Trophoblast cell (in vitro differentiated cells and primary cell): ENCODE results near the gene PAQR7.

Experiments
- DNase-seq, 2 donors: peaks; one replicate each; pipeline ENCODE4 v3.0.0-alpha.2; 2016
- H2AFZ ChIP-seq: 2 replicates; pipeline ENCODE4 v1.6.1; 2013; ENCODE audit warnings: low read length, moderate library complexity, mild to moderate bottlenecking; ENCODE audit not compliant: insufficient read depth, poor library complexity
- H2AK5ac ChIP-seq: 2 replicates; pipeline ENCODE4 v1.6.1; 2013; ENCODE audit warnings: mild to moderate bottlenecking, low read length
- H2BK120ac ChIP-seq: 2 replicates; pipeline ENCODE4 v1.6.1; 2013; ENCODE audit warnings: low read length, mild to moderate bottlenecking, moderate library complexity; ENCODE audit not compliant: insufficient read depth, poor library complexity
- H2BK12ac ChIP-seq: 2 replicates; pipeline ENCODE4 v1.6.1; 2013; ENCODE audit warnings: mild to moderate bottlenecking, low read length, moderate library complexity
- H2BK5ac ChIP-seq: 2 replicates; pipeline ENCODE4 v1.6.1; 2013; ENCODE audit warnings: low read length, low read depth, moderate library complexity, mild to moderate bottlenecking; ENCODE audit not compliant: poor library complexity
- H3K14ac ChIP-seq: 2 replicates; pipeline ENCODE4 v1.6.1; 2013; ENCODE audit warnings: mild to moderate bottlenecking, low read length
- H3K18ac ChIP-seq: 2 replicates; pipeline ENCODE4 v1.6.1; 2013; ENCODE audit warnings: mild to moderate bottlenecking, low read length
- H3K23ac ChIP-seq: 2 replicates; pipeline ENCODE4 v1.6.1; 2013; ENCODE audit warnings: low read length
- H3K27ac ChIP-seq: 2 replicates; pipeline ENCODE4 v1.5.1; 2013; ENCODE audit warnings: low read depth, mild to moderate bottlenecking, inconsistent platforms, low read length, moderate library complexity
- H3K27me3 ChIP-seq: 2 replicates; pipeline ENCODE4 v1.6.1; 2013; ENCODE audit warnings: inconsistent platforms, mild to moderate bottlenecking, low read length, moderate library complexity; ENCODE audit not compliant: insufficient read depth
- H3K36me3 ChIP-seq, 2 experiments: 1 replicate in 1 of 2; 2 replicates in 1 of 2; pipeline ENCODE4 v1.6.1; 2013; ENCODE audit warnings: low read length in 2 of 2, mild to moderate bottlenecking in 2 of 2, moderate library complexity in 1 of 2; ENCODE audit not compliant: insufficient read depth in 2 of 2, control insufficient read depth in 1 of 2
- H3K4ac ChIP-seq: 2 replicates; pipeline ENCODE4 v1.6.1; 2013; ENCODE audit warnings: low read depth, mild to moderate bottlenecking, low read length, moderate library complexity
- H3K4me1 ChIP-seq, 2 experiments: 1 replicate in 1 of 2; 2 replicates in 1 of 2; pipeline ENCODE4 v1.6.1; 2013; ENCODE audit warnings: low read length in 2 of 2, mild to moderate bottlenecking in 2 of 2, moderate library complexity in 1 of 2; ENCODE audit not compliant: insufficient read depth in 2 of 2, control insufficient read depth in 1 of 2
- H3K4me2 ChIP-seq: 2 replicates; pipeline ENCODE4 v1.6.1; 2013; ENCODE audit warnings: inconsistent platforms, mild to moderate bottlenecking, low read length, moderate library complexity
- H3K4me3 ChIP-seq: 2 replicates; pipeline ENCODE4 v1.5.1; 2013; ENCODE audit warnings: mild to moderate bottlenecking, low read depth, low read length, inconsistent platforms
- H3K79me1 ChIP-seq: one replicate; pipeline ENCODE4 v1.6.1; 2013; ENCODE audit warnings: low read length
- H3K79me2 ChIP-seq: 2 replicates; pipeline ENCODE4 v1.6.1; 2013; ENCODE audit warnings: low read length, mild to moderate bottlenecking; ENCODE audit not compliant: control insufficient read depth, insufficient read depth, poor library complexity
- H3K9ac ChIP-seq: 2 replicates; pipeline ENCODE4 v1.6.1; 2013; ENCODE audit warnings: mild to moderate bottlenecking, low read length
- H3K9me3 ChIP-seq: 2 replicates; pipeline ENCODE4 v1.6.1; 2013; ENCODE audit warnings: low read depth, mild to moderate bottlenecking, control low read depth, inconsistent platforms, low read length; ENCODE audit not compliant: insufficient read depth
- H4K12ac ChIP-seq: 2 replicates; pipeline ENCODE4 v1.6.1; 2013; ENCODE audit warnings: low read depth, mild to moderate bottlenecking, low read length, moderate library complexity
- H4K8ac ChIP-seq: 2 replicates; pipeline ENCODE4 v1.6.1; 2013; ENCODE audit warnings: low read depth, mild to moderate bottlenecking, low read length, moderate library complexity
- H4K91ac ChIP-seq: one replicate; pipeline ENCODE4 v1.6.1; 2013; ENCODE audit warnings: low read depth, mild to moderate bottlenecking, low read length, moderate library complexity
- WGBS: extraction: QIAGEN DNeasy Blood & Tissue Kit; methylation state at CpG from one replicate; pipeline ENCODE4 v1.1.7; 2013; ENCODE audit warnings: missing lambda C conversion rate; ENCODE audit not compliant: insufficient read length, insufficient coverage; ENCODE audit errors: extremely low coverage; 5-methylcytosine and 5-hydroxymethylcytosine counted together

The PAQR7 gene

DNA sequence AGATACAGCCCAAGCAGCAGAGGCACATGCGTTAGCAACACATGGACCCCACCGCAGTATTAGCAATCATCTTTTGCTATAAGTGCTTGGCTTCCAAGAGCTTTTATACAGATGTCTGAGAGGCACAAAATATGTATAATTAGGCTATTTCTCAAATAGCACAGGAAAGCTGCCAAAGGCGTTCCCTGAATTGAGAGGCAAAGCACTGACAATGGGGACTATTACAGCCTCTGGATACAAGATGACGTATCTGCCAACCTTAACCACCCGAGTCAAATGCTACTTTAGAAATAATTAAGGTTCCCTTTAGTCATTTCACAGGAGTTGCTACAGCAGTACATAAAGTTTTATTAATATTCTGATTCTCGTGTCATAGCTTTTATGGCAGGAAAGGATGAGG, 24.3 kb upstream of the PAQR7 start:
- no peak overlapping the region for H2BK5ac ChIP-seq

DNA sequence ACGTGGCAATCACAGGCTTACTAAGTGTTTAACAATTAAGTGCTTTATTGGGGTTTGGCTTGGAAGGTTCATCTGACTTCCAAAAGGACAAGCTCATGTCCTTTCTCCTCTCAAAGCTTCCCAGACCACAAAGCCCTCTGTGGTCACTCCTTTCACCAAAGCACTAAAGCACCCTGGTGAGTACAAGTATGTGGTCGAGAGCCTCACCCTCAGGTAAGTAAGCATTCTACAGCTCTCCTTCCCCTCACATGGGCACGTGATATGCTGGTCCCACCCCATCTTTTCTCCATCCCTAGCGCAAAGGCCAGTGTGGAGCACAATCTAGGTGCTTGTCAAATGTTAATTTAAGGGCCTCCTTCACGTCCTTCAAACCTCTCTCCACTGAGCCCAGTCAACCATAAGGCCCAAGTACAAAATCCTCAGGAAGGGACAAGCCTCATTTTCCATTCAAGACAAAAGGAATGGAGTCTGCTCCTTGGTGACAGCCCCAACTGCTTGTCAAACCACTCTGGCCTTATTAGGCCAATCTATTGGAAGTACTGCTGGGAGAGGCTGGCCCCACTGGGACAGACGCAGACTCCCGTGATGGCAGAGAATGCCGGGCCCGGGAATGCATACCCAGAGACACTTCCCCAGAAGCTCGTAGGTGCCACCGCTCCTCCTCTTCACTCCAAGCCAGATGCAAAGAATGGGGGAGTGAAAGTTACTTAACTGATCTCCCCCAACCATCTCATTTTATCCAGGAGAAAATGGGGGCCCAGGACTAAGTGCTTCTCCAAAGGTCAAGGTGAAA, 22.9 kb upstream of the PAQR7 start:
- H2AFZ ChIP-seq = no peak overlapping the region
- H3K9ac ChIP-seq = no peak overlapping the region
- H3K4me3 ChIP-seq = no peak overlapping the region
- peaks cover 0 to 2% of the 10 kb centered on the region in 2 experiments for H3K4me1 ChIP-seq
- no peak overlapping the region for H2AK5ac ChIP-seq
- H3K14ac ChIP-seq = no peak overlapping the region
- no peak overlapping the region for H2BK120ac ChIP-seq
- no peaks in the 10 kb centered on the region for H3K9me3 ChIP-seq
- H2BK12ac ChIP-seq = no peak overlapping the region
- no peak overlapping the region for H4K12ac ChIP-seq
- no peak overlapping the region for H2BK5ac ChIP-seq
- no peak overlapping the region for H3K4ac ChIP-seq
- WGBS = no CpG with 5 or more reads among the region's 11 CpGs
- no peaks in the 10 kb centered on the region for H3K79me1 ChIP-seq
- no peak for DNase-seq
- no peak overlapping the region for H4K91ac ChIP-seq
- H3K4me2 ChIP-seq = no peak overlapping the region
- no peak overlapping the region for H3K27ac ChIP-seq
- H3K79me2 ChIP-seq = no peaks in the 10 kb centered on the region
- H3K36me3 ChIP-seq = peaks cover 22 to 49% of the 10 kb centered on the region in 2 experiments
- H3K18ac ChIP-seq = no peak overlapping the region
- H4K8ac ChIP-seq = no peak overlapping the region
- no peak overlapping the region for H3K23ac ChIP-seq
- no peaks in the 10 kb centered on the region for H3K27me3 ChIP-seq

More for the DNA sequence above, 24.3 kb upstream of the PAQR7 start:
- Histone ChIP-seq H4K12ac (no peak overlapping the region), H3K4me3 (no peak overlapping the region), H3K9me3 (no peaks in the 10 kb centered on the region), H3K36me3 (peaks cover 18 to 50% of the 10 kb centered on the region in 2 experiments), H3K4ac (no peak overlapping the region), H3K14ac (no peak overlapping the region), H3K4me2 (no peak overlapping the region), H4K91ac (no peak overlapping the region), H2AFZ (no peak overlapping the region), H3K79me2 (peaks cover 3% of the 10 kb centered on the region), H2AK5ac (no peak overlapping the region), H4K8ac (no peak overlapping the region), H3K9ac (no peak overlapping the region), H3K27ac (no peak overlapping the region), H3K4me1 (peaks cover 0 to 6% of the 10 kb centered on the region in 2 experiments), H3K23ac (no peak overlapping the region), H3K18ac (no peak overlapping the region), H3K27me3 (no peaks in the 10 kb centered on the region), H2BK120ac (no peak overlapping the region), H2BK12ac (no peak overlapping the region), H3K79me1 (no peaks in the 10 kb centered on the region)
- no peak for DNase-seq
- WGBS = no CpG with 5 or more reads among the region's 6 CpGs

DNA sequence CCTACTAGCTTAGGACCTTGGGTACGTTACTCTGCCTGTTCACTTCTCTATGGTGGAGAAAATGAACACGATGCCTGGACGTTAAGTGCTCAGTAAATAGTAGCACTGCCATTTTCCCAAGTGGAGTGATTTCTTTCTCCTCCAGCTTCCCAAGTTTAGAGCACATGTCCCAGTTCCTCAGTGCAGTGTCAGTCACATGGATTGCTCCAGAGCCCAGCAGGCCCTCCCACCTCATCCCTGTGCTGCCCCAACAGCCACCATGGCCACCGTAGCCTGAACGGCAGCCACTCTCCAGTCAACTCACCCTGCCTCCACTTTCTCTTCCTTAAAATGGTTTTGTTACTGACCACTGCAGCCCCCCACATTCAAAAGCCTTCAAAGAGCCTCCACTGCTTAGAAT, 22.2 kb upstream of the PAQR7 start:
- Histone ChIP-seq H3K79me1 (peaks cover 2% of the 10 kb centered on the region), H2AK5ac (no peak overlapping the region), H4K91ac (no peak overlapping the region), H2BK5ac (no peak overlapping the region), H2AFZ (no peak overlapping the region), H3K36me3 (peaks cover 22 to 49% of the 10 kb centered on the region in 2 experiments), H3K14ac (no peak overlapping the region), H4K8ac (no peak overlapping the region), H3K79me2 (peaks cover 2% of the 10 kb centered on the region), H2BK120ac (no peak overlapping the region), H3K9me3 (no peaks in the 10 kb centered on the region), H2BK12ac (no peak overlapping the region), H3K4me2 (no peak overlapping the region), H3K23ac (no peak overlapping the region), H3K27me3 (no peaks in the 10 kb centered on the region), H3K4me3 (no peak overlapping the region), H4K12ac (no peak overlapping the region), H3K27ac (no peak overlapping the region), H3K18ac (no peak overlapping the region), H3K4me1 (peaks cover 3 to 5% of the 10 kb centered on the region in 2 experiments), H3K4ac (no peak overlapping the region), H3K9ac (no peak overlapping the region)
- WGBS = no CpG with 5 or more reads among the region's 5 CpGs
- DNase-seq = no peak

DNA sequence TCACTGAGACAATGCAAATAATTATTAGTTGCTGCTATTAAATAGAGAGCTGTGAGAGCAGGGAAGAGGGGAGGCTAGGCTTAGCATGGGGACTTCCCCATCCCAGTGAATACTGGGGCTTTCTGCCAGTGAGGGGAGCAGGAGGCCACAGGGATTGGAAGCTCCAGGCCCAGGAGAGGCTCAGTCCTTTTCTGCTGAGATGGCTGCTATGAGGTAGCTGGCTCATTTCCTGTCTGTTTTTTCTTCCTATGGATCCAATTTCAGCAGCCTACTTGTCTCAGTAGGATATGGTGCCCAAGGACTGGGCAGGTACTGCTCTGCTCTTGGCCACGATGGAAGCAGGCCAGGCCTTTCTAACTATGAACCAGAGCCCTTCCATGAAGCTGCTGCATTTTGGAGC, 20.8 kb upstream of the PAQR7 start:
- Histone ChIP-seq H3K4me2 (no peak overlapping the region), H3K18ac (no peak overlapping the region), H3K9ac (no peak overlapping the region), H3K27me3 (no peaks in the 10 kb centered on the region), H3K14ac (no peak overlapping the region), H3K4ac (no peak overlapping the region), H2BK120ac (no peak overlapping the region), H4K91ac (no peak overlapping the region), H2BK12ac (no peak overlapping the region), H3K9me3 (no peaks in the 10 kb centered on the region), H3K23ac (no peak overlapping the region), H3K36me3 (peaks cover 18 to 38% of the 10 kb centered on the region in 2 experiments), H2BK5ac (no peak overlapping the region), H3K79me1 (peaks cover 10% of the 10 kb centered on the region), H4K12ac (no peak overlapping the region), H3K79me2 (peaks cover 5% of the 10 kb centered on the region), H3K4me3 (no peak overlapping the region), H3K4me1 (peaks cover 11 to 14% of the 10 kb centered on the region in 2 experiments), H2AFZ (no peak overlapping the region), H3K27ac (no peak overlapping the region), H4K8ac (no peak overlapping the region), H2AK5ac (no peak overlapping the region)
- WGBS = no CpG with 5 or more reads among the region's 1 CpG
- DNase-seq = no peak
